H9 (cell line): Measurements from ENCODE around the gene SLC26A9. TPM values are rescaled to one million over a fixed set of nuclear protein-coding genes. Genes with fewer than 3 reads are reported as not detected.

Experiments used
- DNase-seq: peaks from one replicate; pipeline ENCODE4 v3.0.0-alpha.2; 2017
- H2AFZ ChIP-seq: one replicate; pipeline ENCODE4 v1.6.1; 2013; ENCODE audit warnings: mild to moderate bottlenecking, low read length, control low read depth, moderate library complexity
- H2AK5ac ChIP-seq: 2 replicates; pipeline ENCODE4 v1.6.1; 2013; ENCODE audit warnings: low read length, control low read depth, mixed read lengths; ENCODE audit not compliant: insufficient read length
- H2BK120ac ChIP-seq: one replicate; pipeline ENCODE4 v1.6.1; 2013; ENCODE audit warnings: low read depth, mild to moderate bottlenecking, low read length, control low read depth, inconsistent platforms; ENCODE audit not compliant: poor library complexity, severe bottlenecking
- H2BK12ac ChIP-seq: 2 replicates; pipeline ENCODE4 v1.6.1; 2013; ENCODE audit warnings: low read length, control low read depth, mixed read lengths, low read depth; ENCODE audit not compliant: insufficient read length
- H2BK15ac ChIP-seq: 2 replicates; pipeline ENCODE4 v1.6.1; 2013; ENCODE audit warnings: low read depth, low read length, control low read depth
- H2BK20ac ChIP-seq: one replicate; pipeline ENCODE4 v1.6.1; 2013; ENCODE audit warnings: low read depth, mild to moderate bottlenecking, low read length, control low read depth, inconsistent platforms; ENCODE audit not compliant: poor library complexity, severe bottlenecking
- H2BK5ac ChIP-seq: 2 replicates; pipeline ENCODE4 v1.6.1; 2013; ENCODE audit warnings: low read length, control low read depth, mixed read lengths; ENCODE audit not compliant: insufficient read length
- H3K14ac ChIP-seq: 2 replicates; pipeline ENCODE4 v1.6.1; 2013; ENCODE audit warnings: low read length, control low read depth; ENCODE audit not compliant: insufficient read depth
- H3K18ac ChIP-seq: 2 replicates; pipeline ENCODE4 v1.6.1; 2013; ENCODE audit warnings: low read depth, mild to moderate bottlenecking, mixed read lengths, low read length, control low read depth; ENCODE audit not compliant: insufficient read length
- H3K23ac ChIP-seq: 2 replicates; pipeline ENCODE4 v1.6.1; 2013; ENCODE audit warnings: low read length, control low read depth, mixed read lengths, low read depth; ENCODE audit not compliant: insufficient read length
- H3K23me2 ChIP-seq: 2 replicates; pipeline ENCODE4 v1.6.1; 2013; ENCODE audit warnings: low read depth, mild to moderate bottlenecking, mixed read lengths, low read length, control low read depth; ENCODE audit not compliant: insufficient read length, poor library complexity, severe bottlenecking
- H3K27ac ChIP-seq: 2 replicates; pipeline ENCODE4 v1.5.1; 2013; ENCODE audit warnings: low read length, control low read depth, mixed read lengths, low read depth; ENCODE audit not compliant: insufficient read length
- H3K27me3 ChIP-seq: 2 replicates; pipeline ENCODE4 v1.6.1; 2013; ENCODE audit warnings: low read length, control low read depth, inconsistent platforms; ENCODE audit not compliant: insufficient read depth
- H3K4ac ChIP-seq: 2 replicates; pipeline ENCODE4 v1.6.1; 2013; ENCODE audit warnings: low read depth, mild to moderate bottlenecking, control low read depth, inconsistent platforms, low read length, moderate library complexity
- H3K4me1 ChIP-seq: 2 replicates; pipeline ENCODE4 v1.6.1; 2013; ENCODE audit warnings: low read length, control low read depth, inconsistent platforms; ENCODE audit not compliant: insufficient read depth
- H3K4me2 ChIP-seq: 2 replicates; pipeline ENCODE4 v1.6.1; 2013; ENCODE audit warnings: low read length, control low read depth, mixed read lengths; ENCODE audit not compliant: insufficient read length, insufficient read depth
- H3K56ac ChIP-seq: 2 replicates; pipeline ENCODE4 v1.6.1; 2013; ENCODE audit warnings: low read depth, mild to moderate bottlenecking, mixed read lengths, low read length, control low read depth; ENCODE audit not compliant: insufficient read length
- H3K79me1 ChIP-seq: 2 replicates; pipeline ENCODE4 v1.6.1; 2013; ENCODE audit warnings: low read depth, mild to moderate bottlenecking, moderate library complexity, low read length, control low read depth, inconsistent platforms; ENCODE audit not compliant: insufficient read depth, poor library complexity, severe bottlenecking
- H3K79me2 ChIP-seq: 2 replicates; pipeline ENCODE4 v1.6.1; 2013; ENCODE audit warnings: low read length, control low read depth, inconsistent platforms; ENCODE audit not compliant: insufficient read depth
- H3K9ac ChIP-seq: 2 replicates; pipeline ENCODE4 v1.6.1; 2013; ENCODE audit warnings: low read length, control low read depth, mixed read lengths; ENCODE audit not compliant: insufficient read length; ENCODE audit errors: extremely low read depth
- H3K9me3 ChIP-seq: one replicate; pipeline ENCODE4 v1.6.1; 2013; ENCODE audit warnings: low read depth, low read length, inconsistent platforms; ENCODE audit not compliant: control insufficient read depth
- H3T11ph ChIP-seq: one replicate; pipeline ENCODE4 v1.6.1; 2013; ENCODE audit warnings: mild to moderate bottlenecking, low read length, control low read depth, inconsistent platforms
- H4K20me1 ChIP-seq: one replicate; pipeline ENCODE4 v1.6.1; 2013; ENCODE audit not compliant: control insufficient read depth, insufficient read length, insufficient read depth
- H4K5ac ChIP-seq: 2 replicates; pipeline ENCODE4 v1.6.1; 2013; ENCODE audit warnings: low read depth, mild to moderate bottlenecking, mixed read lengths, low read length, control low read depth; ENCODE audit not compliant: insufficient read length
- H4K8ac ChIP-seq: replicated peaks from 2 replicates; pipeline ENCODE4 v1.6.1; 2013; ENCODE audit warnings: low read length, control low read depth, mixed read lengths, low read depth; ENCODE audit not compliant: insufficient read length
- H4K91ac ChIP-seq: 2 replicates; pipeline ENCODE4 v1.6.1; 2013; ENCODE audit warnings: low read depth, mild to moderate bottlenecking, moderate library complexity, mixed read lengths, low read length, control low read depth; ENCODE audit not compliant: insufficient read length
- H3K27ac Mint-ChIP-seq, 3 experiments: 2 replicates in 2 of 3; 3 replicates in 1 of 3; pipeline ENCODE4 v1.8.0; 2020 to 2021; ENCODE audit warnings: mixed read lengths in 3 of 3, mild to moderate bottlenecking in 1 of 3, moderate library complexity in 1 of 3
- H3K27me3 Mint-ChIP-seq: 2 replicates; pipeline ENCODE4 v1.8.0; 2021; ENCODE audit warnings: low read depth, mild to moderate bottlenecking, moderate library complexity, mixed read lengths
- H3K36me3 Mint-ChIP-seq, 3 experiments: 2 replicates in 2 of 3; 3 replicates in 1 of 3; pipeline ENCODE4 v1.8.0; 2020 to 2021; ENCODE audit warnings: low read depth in 3 of 3, mixed read lengths in 3 of 3; ENCODE audit not compliant: insufficient read depth in 1 of 3
- H3K4me1 Mint-ChIP-seq, 2 experiments: 2 replicates each; pipeline ENCODE4 v1.8.0; 2020; ENCODE audit warnings: mixed read lengths in 2 of 2
- H3K4me3 Mint-ChIP-seq, 2 experiments: 2 replicates in 1 of 2; 3 replicates in 1 of 2; pipeline ENCODE4 v1.8.0; 2020 to 2021; ENCODE audit warnings: mild to moderate bottlenecking in 2 of 2, mixed read lengths in 2 of 2, moderate library complexity in 1 of 2
- H3K9me3 Mint-ChIP-seq, 2 experiments: 2 replicates in 1 of 2; 3 replicates in 1 of 2; pipeline ENCODE4 v1.8.0; 2020; ENCODE audit warnings: mild to moderate bottlenecking in 2 of 2, mixed read lengths in 2 of 2, moderate library complexity in 1 of 2
- CTCF ChIP-seq: fragments of 200-600 bp; sonication (generic); conservative IDR thresholded peaks from 3 replicates; pipeline ENCODE4 v1.8.0; 2021; ENCODE audit warnings: antibody characterized with exemption, mild to moderate bottlenecking
- WGBS: extraction: QIAGEN DNeasy Blood & Tissue Kit; methylation state at CpG from one replicate; pipeline ENCODE4 v1.1.7; 2013; ENCODE audit warnings: missing lambda C conversion rate, low lambda C conversion rate, mixed read lengths; ENCODE audit not compliant: insufficient read length; ENCODE audit errors: extremely low coverage; 5-methylcytosine and 5-hydroxymethylcytosine counted together
- total RNA-seq: library from RNA; stranded (reverse); gene quantifications from 2 replicates; pipeline ENCODE4 v1.2.1, GENCODE V29; 2021

The SLC26A9 gene
- total RNA-seq, 1 experiment from 2014 or later = not detected

GRCh38 chr1:205981257-205981656 lies 38.0 kb upstream of the SLC26A9 start:
- WGBS = no CpG with 5 or more reads among the region's 1 CpG
- H3K27me3 Mint-ChIP-seq = peaks cover 2% of the 10 kb centered on the region
- no peak overlapping the region for H2BK120ac ChIP-seq
- no peak for DNase-seq
- no peak overlapping the region for H2BK12ac ChIP-seq
- no peak overlapping the region for H2AFZ ChIP-seq
- no peak overlapping the region for H3K4me3 Mint-ChIP-seq
- no peak overlapping the region for H4K8ac ChIP-seq
- H2AK5ac ChIP-seq = no peak overlapping the region
- H3K14ac ChIP-seq = no peak overlapping the region
- no peak overlapping the region for H3K56ac ChIP-seq
- no peaks in the 10 kb centered on the region for H3K23me2 ChIP-seq
- no peak overlapping the region for H3K4me2 ChIP-seq
- no peak overlapping the region for H4K5ac ChIP-seq
- H3K23ac ChIP-seq = no peak overlapping the region
- no peak overlapping the region for H3K4ac ChIP-seq
- H2BK15ac ChIP-seq = no peak overlapping the region
- H3K4me1 Mint-ChIP-seq = peaks cover 5 to 14% of the 10 kb centered on the region in 2 experiments
- no peak overlapping the region for H3K9ac ChIP-seq
- no peaks in the 10 kb centered on the region for H3K27me3 ChIP-seq
- H2BK20ac ChIP-seq = no peak overlapping the region
- no peaks in the 10 kb centered on the region for H3K36me3 Mint-ChIP-seq
- H4K91ac ChIP-seq = no peak overlapping the region
- H3K79me2 ChIP-seq = no peaks in the 10 kb centered on the region
- H3K9me3 Mint-ChIP-seq = no peaks in the 10 kb centered on the region
- no peak overlapping the region for H3K27ac ChIP-seq
- no peak overlapping the region for H3T11ph ChIP-seq
- no peak overlapping the region for H3K27ac Mint-ChIP-seq
- H3K18ac ChIP-seq = no peak overlapping the region
- no peak for TF ChIP-seq CTCF
- no peaks in the 10 kb centered on the region for H4K20me1 ChIP-seq
- no peaks in the 10 kb centered on the region for H3K79me1 ChIP-seq
- no peak overlapping the region for H2BK5ac ChIP-seq
- no peaks in the 10 kb centered on the region for H3K9me3 ChIP-seq
- H3K4me1 ChIP-seq = no peaks in the 10 kb centered on the region
